Stimulated activated naive B cell treated with anti-CD40 and anti-IgM and Interleukin-4, amounts not matched to agents 10 μg/mL and 1 μg/mL and 100 μg/mL, for 72 hours (primary cell): ENCODE data around the gene NUDC.
"Not testable (repeated sequence)": the region's sequence is repeated elsewhere in the genome, so short reads cannot be mapped to it uniquely, and the experiment has no call there.

ENCODE experiments used
- ATAC-seq, 2 donors: fragments of 150-1000 bp; cut with Tn5 transposase; replicated peaks; 2 replicates each; pipeline ENCODE4 v1.10.0; 2021; ENCODE audit warnings: moderate library complexity in 1 of 2
- DNase-seq: peaks from one replicate; pipeline ENCODE4 v3.0.0; 2021
- H3K27ac Mint-ChIP-seq: one replicate; pipeline ENCODE4 v1.8.0; 2022; ENCODE audit warnings: mild to moderate bottlenecking, mixed read lengths
- H3K27me3 Mint-ChIP-seq, 2 donors: one replicate each; pipeline ENCODE4 v1.8.0; 2022; ENCODE audit warnings: mixed read lengths in 2 of 2
- H3K36me3 Mint-ChIP-seq, 2 donors: one replicate each; pipeline ENCODE4 v1.8.0; 2022; ENCODE audit warnings: mixed read lengths in 2 of 2, mild to moderate bottlenecking in 1 of 2
- H3K4me1 Mint-ChIP-seq, 2 donors: one replicate each; pipeline ENCODE4 v1.8.0; 2022; ENCODE audit warnings: mixed read lengths in 2 of 2, mild to moderate bottlenecking in 1 of 2
- H3K4me3 Mint-ChIP-seq, 2 donors: one replicate each; pipeline ENCODE4 v1.8.0; 2022; ENCODE audit warnings: mild to moderate bottlenecking in 2 of 2, mixed read lengths in 2 of 2, moderate library complexity in 1 of 2
- H3K9me3 Mint-ChIP-seq, 2 donors: one replicate each; pipeline ENCODE4 v1.8.0; 2022; ENCODE audit warnings: mixed read lengths in 2 of 2, mild to moderate bottlenecking in 1 of 2

Gene NUDC

GRCh38 chr1:26922901-26923300 lies 1.4 kb downstream of the NUDC start:
- Mint-ChIP-seq H3K36me3 (peaks cover 20 to 25% of the 10 kb centered on the region in 2 donors), H3K27me3 (no peaks in the 10 kb centered on the region)

GRCh38 chr1:26923711-26924110 lies 2.2 kb downstream of the NUDC start:
- no peaks in the 10 kb centered on the region for H3K9me3 Mint-ChIP-seq
- peaks cover 15 to 50% of the 10 kb centered on the region in 2 donors for H3K4me1 Mint-ChIP-seq
- ATAC-seq (no peak), DNase-seq (no peak)
- no peaks in the 10 kb centered on the region for H3K27me3 Mint-ChIP-seq
- peaks cover 25 to 33% of the 10 kb centered on the region in 2 donors for H3K36me3 Mint-ChIP-seq
- peak overlapping the region; percentile 96 to 100 for H3K4me3 Mint-ChIP-seq
- H3K27ac Mint-ChIP-seq = peak overlapping the region; percentile 42

More at GRCh38 chr1:26922901-26923300, 1.4 kb downstream of the NUDC start:
- ATAC-seq = no peak
- Mint-ChIP-seq H3K4me3 (peak overlapping the region; percentile 96 to 100), H3K9me3 (no peaks in the 10 kb centered on the region), H3K27ac (peak overlapping the region; percentile 76), H3K4me1 (peaks cover 15 to 50% of the 10 kb centered on the region in 2 donors)
- DNase-seq = no peak

GRCh38 chr1:26932531-26932930 lies 11.0 kb downstream of the NUDC start:
- Mint-ChIP-seq H3K9me3 (no peaks in the 10 kb centered on the region), H3K27me3 (no peaks in the 10 kb centered on the region), H3K36me3 (peaks cover 31 to 34% of the 10 kb centered on the region in 2 donors), H3K27ac (peak overlapping the region; percentile 90), H3K4me1 (peaks cover 7 to 18% of the 10 kb centered on the region in 2 donors), H3K4me3 (peak overlapping the region; percentile 37 to 48)
- DNase-seq (peak; percentile 14), ATAC-seq (peak; percentile 100)

GRCh38 chr1:26936823-26937222 lies 15.3 kb downstream of the NUDC start:
- no peaks in the 10 kb centered on the region for H3K27me3 Mint-ChIP-seq
- no peak overlapping the region for H3K4me3 Mint-ChIP-seq
- no peak overlapping the region for H3K27ac Mint-ChIP-seq
- DNase-seq (no peak), ATAC-seq (no peak)
- peaks cover 9 to 18% of the 10 kb centered on the region in 2 donors for H3K4me1 Mint-ChIP-seq
- H3K9me3 Mint-ChIP-seq = no peaks in the 10 kb centered on the region
- peaks cover 28 to 35% of the 10 kb centered on the region in 2 donors for H3K36me3 Mint-ChIP-seq

- ATAC-seq (no peak), DNase-seq (no peak)
- H3K4me3 Mint-ChIP-seq = no peak overlapping the region
- no peaks in the 10 kb centered on the region for H3K9me3 Mint-ChIP-seq
- peaks cover 33 to 41% of the 10 kb centered on the region in 2 donors for H3K36me3 Mint-ChIP-seq
- H3K4me1 Mint-ChIP-seq = peaks cover 5 to 7% of the 10 kb centered on the region in 2 donors
- H3K27me3 Mint-ChIP-seq = no peaks in the 10 kb centered on the region
- no peak overlapping the region for H3K27ac Mint-ChIP-seq
These were observed 16.6 kb downstream of the NUDC start for GRCh38 chr1:26938004-26938658.

- Mint-ChIP-seq H3K27ac (no peak overlapping the region), H3K9me3 (no peaks in the 10 kb centered on the region), H3K27me3 (no peaks in the 10 kb centered on the region), H3K4me3 (no peak overlapping the region), H3K4me1 (peaks cover 5% of the 10 kb centered on the region in 2 donors), H3K36me3 (peaks cover 35 to 44% of the 10 kb centered on the region in 2 donors)
- ATAC-seq (no peak), DNase-seq (no peak)
These were observed 17.1 kb downstream of the NUDC start for GRCh38 chr1:26938659-26939025.

GRCh38 chr1:26941311-26941710 lies 19.8 kb downstream of the NUDC start:
- Mint-ChIP-seq H3K27ac (no peak overlapping the region), H3K27me3 (no peaks in the 10 kb centered on the region), H3K4me1 (peaks cover 0 to 4% of the 10 kb centered on the region in 2 donors), H3K36me3 (peaks cover 37 to 45% of the 10 kb centered on the region in 2 donors), H3K9me3 (no peaks in the 10 kb centered on the region), H3K4me3 (no peak overlapping the region)
- ATAC-seq = no peak
- DNase-seq = no peak

- Mint-ChIP-seq H3K4me1 (peaks cover 0 to 4% of the 10 kb centered on the region in 2 donors), H3K27ac (no peak overlapping the region), H3K4me3 (no peak overlapping the region), H3K27me3 (no peaks in the 10 kb centered on the region), H3K36me3 (peaks cover 46 to 48% of the 10 kb centered on the region in 2 donors), H3K9me3 (no peaks in the 10 kb centered on the region)
- ATAC-seq (no peak), DNase-seq (no peak)
These were observed 21.1 kb downstream of the NUDC start for GRCh38 chr1:26942656-26943055.

GRCh38 chr1:26945138-26945537 lies 23.6 kb downstream of the NUDC start:
- Mint-ChIP-seq H3K27ac (no peak overlapping the region), H3K9me3 (no peaks in the 10 kb centered on the region), H3K4me3 (no peak overlapping the region), H3K4me1 (peaks cover 0 to 2% of the 10 kb centered on the region in 2 donors), H3K36me3 (peaks cover 41 to 42% of the 10 kb centered on the region in 2 donors), H3K27me3 (no peaks in the 10 kb centered on the region)
- DNase-seq (no peak), ATAC-seq (no peak)

- no peaks in the 10 kb centered on the region for H3K27me3 Mint-ChIP-seq
- no peaks in the 10 kb centered on the region for H3K9me3 Mint-ChIP-seq
- no peak overlapping the region for H3K4me3 Mint-ChIP-seq
- peak overlapping the region; percentile 56 for H3K27ac Mint-ChIP-seq
- ATAC-seq = no peak
- peaks cover 41 to 45% of the 10 kb centered on the region in 2 donors for H3K36me3 Mint-ChIP-seq
- peaks cover 0 to 2% of the 10 kb centered on the region in 2 donors for H3K4me1 Mint-ChIP-seq
- no peak for DNase-seq
These were observed 24.2 kb downstream of the NUDC start for GRCh38 chr1:26945728-26946127.

- ATAC-seq = no peak
These were observed 24.7 kb downstream of the NUDC start for GRCh38 chr1:26946270-26946669.

GRCh38 chr1:26948725-26949057 lies 27.1 kb downstream of the NUDC start:
- not testable (repeated sequence) for H3K9me3 Mint-ChIP-seq, ATAC-seq, H3K4me3 Mint-ChIP-seq, H3K4me1 Mint-ChIP-seq, H3K27me3 Mint-ChIP-seq, DNase-seq
- Mint-ChIP-seq H3K36me3 (peaks cover 26 to 43% of the 10 kb centered on the region in 2 donors), H3K27ac (peak overlapping the region; percentile 9)

More at GRCh38 chr1:26946270-26946669, 24.7 kb downstream of the NUDC start:
- H3K4me1 Mint-ChIP-seq = peaks cover 0 to 2% of the 10 kb centered on the region in 2 donors
- H3K9me3 Mint-ChIP-seq = no peaks in the 10 kb centered on the region
- peaks cover 38 to 47% of the 10 kb centered on the region in 2 donors for H3K36me3 Mint-ChIP-seq
- H3K4me3 Mint-ChIP-seq = no peak overlapping the region
- no peaks in the 10 kb centered on the region for H3K27me3 Mint-ChIP-seq
- H3K27ac Mint-ChIP-seq = no peak overlapping the region
- no peak for DNase-seq

- Mint-ChIP-seq H3K4me3 (no peak overlapping the region), H3K4me1 (no peaks in the 10 kb centered on the region), H3K27ac (peak overlapping the region; percentile 81), H3K36me3 (peaks cover 28 to 43% of the 10 kb centered on the region in 2 donors), H3K27me3 (peaks cover 0 to 6% of the 10 kb centered on the region in 2 donors), H3K9me3 (no peaks in the 10 kb centered on the region)
- DNase-seq (no peak), ATAC-seq (no peak)
These were observed 27.9 kb downstream of the NUDC start for GRCh38 chr1:26949266-26949925.

- ATAC-seq (peak; percentile 8 to 12), DNase-seq (no peak)
- no peaks in the 10 kb centered on the region for H3K4me1 Mint-ChIP-seq
- H3K36me3 Mint-ChIP-seq = peaks cover 27 to 41% of the 10 kb centered on the region in 2 donors
- no peaks in the 10 kb centered on the region for H3K9me3 Mint-ChIP-seq
- H3K27me3 Mint-ChIP-seq = peaks cover 0 to 6% of the 10 kb centered on the region in 2 donors
- H3K4me3 Mint-ChIP-seq = no peak overlapping the region
- peak overlapping the region; percentile 81 for H3K27ac Mint-ChIP-seq
These were observed 28.4 kb downstream of the NUDC start for GRCh38 chr1:26949926-26950319.

- Mint-ChIP-seq H3K9me3 (no peaks in the 10 kb centered on the region), H3K4me1 (no peaks in the 10 kb centered on the region), H3K4me3 (no peak overlapping the region), H3K27ac (no peak overlapping the region), H3K27me3 (peaks cover 0 to 12% of the 10 kb centered on the region in 2 donors), H3K36me3 (peaks cover 22 to 36% of the 10 kb centered on the region in 2 donors)
- DNase-seq (no peak), ATAC-seq (peak in 1 of 2 donors; percentile 12)
These were observed 29.1 kb downstream of the NUDC start for GRCh38 chr1:26950602-26951001.
